Activated CD4-positive, alpha-beta memory T cell treated with anti-CD3 and anti-CD28 coated beads, Interleukin-2, amount 10 ng/mL, durations not matched to agents 7 days and 5 days (primary cell): Measurements from ENCODE around the gene HOXC10. TPM values are rescaled to one million over a fixed set of nuclear protein-coding genes. Genes with fewer than 3 reads are reported as not detected.

Experiments
- CTCF ChIA-PET: fragments of 350-600 bp; sonication (Branson Sonifier 250); formaldehyde crosslinking; loops from one replicate; lab custom pipeline; 2021; ENCODE audit warnings: antibody characterized with exemption, inconsistent platforms; lab: Charles Lee
- POLR2A ChIA-PET: fragments of 350-600 bp; sonication (Branson Sonifier 250); formaldehyde crosslinking; loops from one replicate; lab custom pipeline; 2021; ENCODE audit warnings: antibody characterized with exemption; lab: Charles Lee
- DNase-seq: peaks from one replicate; pipeline ENCODE4 v3.0.0-alpha.2; 2020
- H3K27ac Mint-ChIP-seq: one replicate; pipeline ENCODE4 v1.8.0; 2021; ENCODE audit warnings: mild to moderate bottlenecking, mixed read lengths
- H3K27me3 Mint-ChIP-seq: one replicate; pipeline ENCODE4 v1.8.0; 2021; ENCODE audit warnings: mixed read lengths
- H3K36me3 Mint-ChIP-seq: one replicate; pipeline ENCODE4 v1.8.0; 2021; ENCODE audit warnings: low read depth, mixed read lengths
- H3K4me1 Mint-ChIP-seq: one replicate; pipeline ENCODE4 v1.8.0; 2021; ENCODE audit warnings: mixed read lengths
- H3K4me3 Mint-ChIP-seq: one replicate; pipeline ENCODE4 v1.8.0; 2021; ENCODE audit warnings: mild to moderate bottlenecking, mixed read lengths
- H3K9me3 Mint-ChIP-seq: one replicate; pipeline ENCODE4 v1.8.0; 2021; ENCODE audit warnings: mixed read lengths
- total RNA-seq, 2 experiments: library from RNA; stranded (reverse); gene quantifications; one replicate each; pipeline ENCODE4 v1.2.3, GENCODE V29; 2021

The HOXC10 gene
- total RNA-seq, 2 experiments from 2014 or later = not detected

- Mint-ChIP-seq H3K27me3 (peaks cover 94% of the 10 kb centered on the region), H3K4me1 (peaks cover 8% of the 10 kb centered on the region), H3K36me3 (no peaks in the 10 kb centered on the region), H3K4me3 (no peak overlapping the region), H3K27ac (no peak overlapping the region), H3K9me3 (no peaks in the 10 kb centered on the region)
- ChIA-PET CTCF (no interaction called here), POLR2A (no interaction called here)
- DNase-seq = no peak
Measured at GRCh38 chr12:53964315-53964713, 20.6 kb upstream of the HOXC10 start.

GRCh38 chr12:53965281-53966084 is 19.5 kb upstream of the HOXC10 start:
- H3K27me3 Mint-ChIP-seq = peaks cover 93% of the 10 kb centered on the region
- DNase-seq = no peak
- CTCF ChIA-PET = interaction anchor here (0.6 to 0.7 kb wide), 2 partner anchors 67 to 434 kb away, joined by 3 to 4 read pairs; no protein-coding TSS in a partner anchor

DNA sequence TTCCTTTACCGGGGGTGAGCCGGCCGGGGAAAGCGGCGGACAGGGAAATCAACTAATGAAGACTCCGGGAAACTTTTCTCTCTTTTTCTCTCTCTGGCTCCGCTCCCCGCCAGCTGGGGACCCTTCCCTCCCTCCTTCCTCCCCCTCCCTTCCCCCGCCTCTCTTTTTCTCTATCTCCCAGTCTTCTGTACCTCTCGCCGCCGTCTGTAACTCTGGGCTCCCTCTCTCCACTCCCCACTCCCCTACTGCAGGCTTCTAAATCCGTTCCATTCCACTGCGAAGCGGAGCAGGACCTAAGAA is 18.9 kb upstream of the HOXC10 start:
- Mint-ChIP-seq H3K4me3 (no peak overlapping the region), H3K4me1 (peaks cover 8% of the 10 kb centered on the region), H3K36me3 (no peaks in the 10 kb centered on the region), H3K27ac (no peak overlapping the region), H3K27me3 (peaks cover 93% of the 10 kb centered on the region), H3K9me3 (no peaks in the 10 kb centered on the region)
- POLR2A ChIA-PET = interaction anchor here (1.5 kb wide), 1 partner anchor 33 kb away, joined by 3 read pairs; the partner anchor contains the start of gene HOXC9
- no peak for DNase-seq
- CTCF ChIA-PET = no interaction called here

More at GRCh38 chr12:53965281-53966084, 19.5 kb upstream of the HOXC10 start:
- Mint-ChIP-seq H3K4me3 (no peak overlapping the region), H3K36me3 (no peaks in the 10 kb centered on the region), H3K27ac (no peak overlapping the region), H3K9me3 (no peaks in the 10 kb centered on the region), H3K4me1 (peaks cover 8% of the 10 kb centered on the region)
- POLR2A ChIA-PET = interaction anchor here (1.5 kb wide), 1 partner anchor 34 kb away, joined by 3 read pairs; the partner anchor contains the start of gene HOXC9

- CTCF ChIA-PET = no interaction called here
- no peaks in the 10 kb centered on the region for H3K9me3 Mint-ChIP-seq
- POLR2A ChIA-PET = interaction anchor here (1.5 kb wide), 1 partner anchor 33 kb away, joined by 3 read pairs; the partner anchor contains the start of gene HOXC9
- no peak overlapping the region for H3K4me3 Mint-ChIP-seq
- no peak overlapping the region for H3K27ac Mint-ChIP-seq
- peaks cover 96% of the 10 kb centered on the region for H3K27me3 Mint-ChIP-seq
- DNase-seq = no peak
- H3K36me3 Mint-ChIP-seq = no peaks in the 10 kb centered on the region
- peaks cover 8% of the 10 kb centered on the region for H3K4me1 Mint-ChIP-seq
Measured at GRCh38 chr12:53966385-53967133, 18.4 kb upstream of the HOXC10 start.

- ChIA-PET CTCF (no interaction called here), POLR2A (no interaction called here)
- Mint-ChIP-seq H3K9me3 (no peaks in the 10 kb centered on the region), H3K27ac (no peak overlapping the region), H3K4me1 (peaks cover 8% of the 10 kb centered on the region), H3K36me3 (no peaks in the 10 kb centered on the region), H3K27me3 (peaks cover 97% of the 10 kb centered on the region), H3K4me3 (no peak overlapping the region)
- no peak for DNase-seq
Measured at GRCh38 chr12:53967421-53967925, 17.5 kb upstream of the HOXC10 start.

- ChIA-PET CTCF (no interaction called here), POLR2A (no interaction called here)
- DNase-seq = no peak
- Mint-ChIP-seq H3K4me1 (peaks cover 11% of the 10 kb centered on the region), H3K9me3 (no peaks in the 10 kb centered on the region), H3K36me3 (peaks cover 7% of the 10 kb centered on the region), H3K27me3 (peaks cover 97% of the 10 kb centered on the region), H3K4me3 (no peak overlapping the region), H3K27ac (no peak overlapping the region)
Measured at GRCh38 chr12:53968214-53969127, 16.5 kb upstream of the HOXC10 start.

DNA sequence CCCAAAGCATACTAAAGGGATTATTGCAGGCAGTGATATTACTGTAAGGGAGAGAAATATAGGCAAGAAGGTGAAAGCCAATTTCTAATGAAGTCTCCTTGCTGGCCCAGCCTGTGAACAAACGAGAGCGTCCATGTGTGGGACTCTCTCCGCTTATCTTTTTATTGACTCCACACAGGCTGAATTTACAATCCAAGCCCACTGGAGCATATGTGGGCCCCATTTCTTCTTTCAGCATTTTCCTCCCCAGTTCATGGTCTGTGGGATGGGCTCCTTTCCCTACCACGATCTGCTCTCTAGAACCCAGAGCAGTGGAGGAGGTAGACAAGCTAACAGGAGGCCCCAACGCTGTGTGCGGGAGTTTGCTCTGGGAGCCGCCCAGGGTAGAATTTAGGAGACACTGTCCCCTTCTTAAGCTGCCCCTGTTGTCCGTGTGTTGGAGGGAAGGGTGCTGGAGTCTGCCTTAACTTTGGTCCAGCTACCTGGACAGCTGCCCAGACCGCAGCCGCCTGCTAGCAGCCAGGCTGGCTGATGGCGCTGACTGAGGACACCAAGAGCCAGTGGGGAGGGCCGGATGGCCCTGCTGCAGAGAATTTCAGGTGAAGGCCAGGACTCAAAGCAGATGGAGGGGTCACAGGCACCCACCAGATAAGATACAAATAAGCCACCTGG is 15.2 kb upstream of the HOXC10 start:
- peaks cover 14% of the 10 kb centered on the region for H3K4me1 Mint-ChIP-seq
- H3K36me3 Mint-ChIP-seq = peaks cover 7% of the 10 kb centered on the region
- H3K4me3 Mint-ChIP-seq = no peak overlapping the region
- CTCF ChIA-PET = interaction anchor here (0.6 to 1.5 kb wide), 2 partner anchors 63 kb away, joined by 3 to 4 read pairs; partner anchors contain the start of gene HOXC5
- DNase-seq = no peak
- POLR2A ChIA-PET = no interaction called here
- no peaks in the 10 kb centered on the region for H3K9me3 Mint-ChIP-seq
- H3K27ac Mint-ChIP-seq = no peak overlapping the region
- peaks cover 93% of the 10 kb centered on the region for H3K27me3 Mint-ChIP-seq

DNA sequence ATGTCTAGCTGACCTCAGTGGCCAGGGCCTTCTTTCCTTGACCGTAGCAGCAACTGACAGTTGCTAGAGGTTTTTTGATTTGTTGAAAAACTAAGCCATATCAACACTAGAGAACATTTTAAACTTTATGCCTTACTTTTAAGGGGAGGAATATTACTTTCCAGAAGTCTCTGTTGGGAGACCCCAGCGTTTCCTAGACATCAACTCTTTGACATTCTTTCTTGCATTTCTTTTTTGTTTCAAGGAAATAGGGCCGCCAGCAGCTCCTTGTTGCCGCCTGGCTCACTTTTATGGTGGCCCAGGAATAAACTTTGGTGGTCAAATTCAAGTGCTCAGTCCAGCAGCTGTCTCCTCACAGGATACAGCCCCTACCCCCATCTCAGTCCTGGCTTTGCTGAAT is 14.5 kb upstream of the HOXC10 start:
- H3K27me3 Mint-ChIP-seq = peaks cover 92% of the 10 kb centered on the region
- no peaks in the 10 kb centered on the region for H3K9me3 Mint-ChIP-seq
- H3K36me3 Mint-ChIP-seq = peaks cover 8% of the 10 kb centered on the region
- ChIA-PET CTCF (interaction anchor here (0.5 to 1.5 kb wide), 2 partner anchors 62 to 1296 kb away, joined by 3 to 4 read pairs; partner anchors contain the start of gene HOXC5), POLR2A (no interaction called here)
- peaks cover 14% of the 10 kb centered on the region for H3K4me1 Mint-ChIP-seq
- no peak overlapping the region for H3K27ac Mint-ChIP-seq
- no peak overlapping the region for H3K4me3 Mint-ChIP-seq
- no peak for DNase-seq

GRCh38 chr12:53971129-53971528 is 13.8 kb upstream of the HOXC10 start:
- no peak for DNase-seq
- Mint-ChIP-seq H3K27ac (no peak overlapping the region), H3K4me1 (peaks cover 15% of the 10 kb centered on the region), H3K9me3 (no peaks in the 10 kb centered on the region), H3K4me3 (no peak overlapping the region), H3K36me3 (peaks cover 12% of the 10 kb centered on the region), H3K27me3 (peaks cover 92% of the 10 kb centered on the region)
- POLR2A ChIA-PET = no interaction called here
- CTCF ChIA-PET = interaction anchor here (0.5 to 1.5 kb wide), 2 partner anchors 62 to 1295 kb away, joined by 3 to 4 read pairs; partner anchors contain the start of gene HOXC5

- H3K9me3 Mint-ChIP-seq = no peaks in the 10 kb centered on the region
- H3K36me3 Mint-ChIP-seq = peaks cover 12% of the 10 kb centered on the region
- POLR2A ChIA-PET = no interaction called here
Measured at GRCh38 chr12:53971686-53972085, 13.3 kb upstream of the HOXC10 start.

DNA sequence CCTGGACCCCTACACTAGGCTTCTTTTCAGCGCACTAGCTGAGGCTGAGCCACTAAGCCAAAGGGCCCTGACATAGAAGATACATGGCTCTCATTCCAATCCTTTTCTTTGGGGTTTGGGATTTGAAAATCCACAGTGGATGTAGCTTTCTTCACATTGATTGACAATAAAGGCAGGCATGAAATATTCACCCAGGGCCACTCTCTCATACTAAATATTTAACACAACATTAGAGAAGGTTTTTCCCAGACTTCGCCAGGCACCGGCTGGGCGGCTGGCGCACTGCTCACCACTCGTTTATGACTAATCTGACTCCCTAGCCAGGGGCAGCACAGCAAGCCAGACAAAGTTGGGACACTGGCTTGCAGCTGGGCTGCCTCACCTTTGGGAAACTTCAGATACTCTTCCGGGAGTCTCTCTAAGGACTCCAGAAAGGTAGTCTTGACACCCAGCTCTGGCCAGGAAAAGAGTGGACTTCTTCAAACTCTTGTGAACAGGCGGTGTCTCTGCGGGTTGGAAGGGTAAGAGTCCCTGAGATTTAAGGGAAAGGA is 12.7 kb upstream of the HOXC10 start:
- Mint-ChIP-seq H3K27ac (no peak overlapping the region), H3K4me1 (peaks cover 10% of the 10 kb centered on the region), H3K4me3 (no peak overlapping the region), H3K27me3 (peaks cover 92% of the 10 kb centered on the region), H3K9me3 (no peaks in the 10 kb centered on the region), H3K36me3 (peaks cover 12% of the 10 kb centered on the region)
- POLR2A ChIA-PET = interaction anchor here (0.8 kb wide), 1 partner anchor 19 kb away, joined by 3 read pairs; no protein-coding TSS in a partner anchor
- DNase-seq = no peak
- CTCF ChIA-PET = no interaction called here

More at GRCh38 chr12:53971686-53972085, 13.3 kb upstream of the HOXC10 start:
- Mint-ChIP-seq H3K4me3 (no peak overlapping the region), H3K4me1 (peaks cover 10% of the 10 kb centered on the region), H3K27me3 (peaks cover 92% of the 10 kb centered on the region), H3K27ac (no peak overlapping the region)
- CTCF ChIA-PET = no interaction called here
- no peak for DNase-seq
